ENCODE results near the gene TENM4. TPM values are rescaled to one million over a fixed set of nuclear protein-coding genes. Genes with fewer than 3 reads are reported as not detected.
A peak's percentile ranks its signal among the peaks of the same experiment; 100 is the strongest.

The TENM4 gene
- total and polyA plus RNA-seq, 10 of the 15 experiments (the other 5 are each of a cell fraction or from before 2014, with no cell fraction given), result 0.03 to 0.12 (median 0.06) TPM; not detected in 7

GRCh38 chr11:79025097-79025496 is 415.7 kb downstream of the TENM4 start:
- BruUV-seq (replicated peaks), result no TSS peak
- ATAC-seq, result no peak
- CTCF ChIA-PET, result no interaction called here

More at GRCh38 chr11:79025097-79025496, 415.7 kb downstream of the TENM4 start:
- Histone ChIP-seq H3K9me3 (replicated peaks; ENCODE audit: control insufficient read depth, insufficient read depth, low read length) (no peaks in the 10 kb centered on the region), H4K20me1 (ENCODE audit: control insufficient read depth, insufficient read depth) (no peaks in the 10 kb centered on the region), H3K27me3 (replicated peaks in 1 of 2; ENCODE audit: control insufficient read depth in 2 of 2, insufficient read depth in 2 of 2, low read length in 1 of 2) (peaks cover 0 to 14% of the 10 kb centered on the region in 2 experiments; a peak in 2 of 4 replicates), H3K27ac (ENCODE audit: control insufficient read depth, insufficient read depth) (no peak overlapping the region), H3K4me3 (no peak overlapping the region), H3K79me2 (ENCODE audit: control insufficient read depth, insufficient read depth, low read length) (no peaks in the 10 kb centered on the region), H3K36me3 (ENCODE audit: control insufficient read depth in 2 of 2, insufficient read depth in 2 of 2, low read length in 1 of 2) (no peaks in the 10 kb centered on the region), H3K4me1 (ENCODE audit: control insufficient read depth, insufficient read depth, low read length) (peaks cover 9% of the 10 kb centered on the region), H3K4me2 (ENCODE audit: control insufficient read depth, insufficient read depth) (no peak overlapping the region), H2AFZ (ENCODE audit: control insufficient read depth, low read depth, low read length) (no peak overlapping the region), H3K9ac (ENCODE audit: control insufficient read depth, insufficient read depth, low read length) (no peak overlapping the region)
- ChIA-PET SMC1A (ENCODE audit: uncharacterized antibody, unreplicated experiment) (interaction anchor here (0.8 to 1.5 kb wide), 2 partner anchors 18 to 96 kb away, joined by 3 to 4 read pairs; no protein-coding TSS in a partner anchor), POLR2A (no interaction called here), RAD21 (ENCODE audit: unreplicated experiment) (no interaction called here)
- 69% methylated on average over 3 of the region's 3 CpGs for WGBS (ENCODE audit: insufficient coverage, insufficient replicate concordance, low lambda C conversion rate, missing lambda C conversion rate)
- TF ChIP-seq CREM (IDR thresholded peaks at IDR 0.05; ENCODE audit: low read depth) (no peak), GABPA (IDR thresholded peaks at IDR 0.05; ENCODE audit: low read depth) (no peak), CBX3 (IDR thresholded peaks at IDR 0.05; ENCODE audit: borderline replicate concordance, low read depth) (no peak), BCLAF1 (IDR thresholded peaks at IDR 0.05) (no peak), NRF1 (conservative IDR thresholded peaks at IDR 0.05; ENCODE audit: low read depth, low read length) (no peak), MEF2B (IDR thresholded peaks at IDR 0.05; ENCODE audit: partially characterized antibody, poor library complexity, severe bottlenecking) (no peak), ZNF24 (IDR thresholded peaks at IDR 0.05) (peak; percentile 78), CEBPB (IDR thresholded peaks at IDR 0.05; ENCODE audit: borderline replicate concordance in 1 of 2, low read depth in 2 of 2, low read length in 2 of 2) (no peak), REST (IDR thresholded peaks at IDR 0.05; ENCODE audit: low read depth, low read length) (no peak)
- DNase-seq (ENCODE audit: low read depth, low spot score) (no peak), FAIRE-seq (no peak)
- in situ Hi-C loops (cut with MboI) (no loop called here), intact Hi-C loops (cut with micrococcal nuclease; ENCODE audit: unreplicated experiment) (no loop called here)
